ENCODE measurements around the gene CACNA1C.
"Not testable (repeated sequence)": the region's sequence is repeated elsewhere in the genome, so short reads cannot be mapped to it uniquely, and the experiment has no call there.

Gene CACNA1C

GRCh38 chr12:2234091-2234490, 181.3 kb downstream of the CACNA1C start:
- no peak for DNase-seq (ENCODE audit: low read depth)

DNA sequence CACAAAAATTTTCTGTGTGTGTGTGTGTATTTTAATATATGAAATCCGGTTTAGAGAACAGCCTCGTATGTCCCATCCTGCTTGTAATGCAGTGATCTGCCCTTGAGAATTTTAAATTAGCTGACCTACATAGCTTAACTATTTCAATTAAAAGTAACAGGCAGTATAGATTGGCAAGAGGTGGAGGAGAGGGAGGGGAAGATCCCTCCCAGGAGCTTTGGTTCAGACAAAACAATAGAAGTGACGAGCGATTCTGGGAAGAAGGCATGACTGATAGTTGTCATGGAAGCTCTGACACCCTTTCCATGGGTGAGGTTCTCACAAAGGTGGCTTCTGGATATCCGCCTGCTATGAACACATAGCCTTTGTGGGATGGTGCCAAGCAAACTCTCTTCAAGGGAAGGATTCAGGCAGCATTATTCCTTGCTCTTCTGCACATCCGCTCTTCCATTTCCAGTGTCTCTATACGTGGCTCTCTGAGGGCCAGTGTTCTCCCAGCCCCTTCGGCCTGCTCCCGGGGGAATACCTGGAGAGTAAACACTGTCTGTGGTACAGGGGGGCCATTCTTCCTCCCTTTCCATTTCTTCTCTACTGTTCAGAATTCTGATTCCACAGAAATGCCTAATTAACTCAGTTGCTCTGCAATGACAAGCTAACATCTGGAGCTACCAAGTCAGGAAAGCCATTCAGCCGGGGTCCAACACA, 182.0 kb downstream of the CACNA1C start:
- DNase-seq (ENCODE audit: low read depth): no peak

DNA sequence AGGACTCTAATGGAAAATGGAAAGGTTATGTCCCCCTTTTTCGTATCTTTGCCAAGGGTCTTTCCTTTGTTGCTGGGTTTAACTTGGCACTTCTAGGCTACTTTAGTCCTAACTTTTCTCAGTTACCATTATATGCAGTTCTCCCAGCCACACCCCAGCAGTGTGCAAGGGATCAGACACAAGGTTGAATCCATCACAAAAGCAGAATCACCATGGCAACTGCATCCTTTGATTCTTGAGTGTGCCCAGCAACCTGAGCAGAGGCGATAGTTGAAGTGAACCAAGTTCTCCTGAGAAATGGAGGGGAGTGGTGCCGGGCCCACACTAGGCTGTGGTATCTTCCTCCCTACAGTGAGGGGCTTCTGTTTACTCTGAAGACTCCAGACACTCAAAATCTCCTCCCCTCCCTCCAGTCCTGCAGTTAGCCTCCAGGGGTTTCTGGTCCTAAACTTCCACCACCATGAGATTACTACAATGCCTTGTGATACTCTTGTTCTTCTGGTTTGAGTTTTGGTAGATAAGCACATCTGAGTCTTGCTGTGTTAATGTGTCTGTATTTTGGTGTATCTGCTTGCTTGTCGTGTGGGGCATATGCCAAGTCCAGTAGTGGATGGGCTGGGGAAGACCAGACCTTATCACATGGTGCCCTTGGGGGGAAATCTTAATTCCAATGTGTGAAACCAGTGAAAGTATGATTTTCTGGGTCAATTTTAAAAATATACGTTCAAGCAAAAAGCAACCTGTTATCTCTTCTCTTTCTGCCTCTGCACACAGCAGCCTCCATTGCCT, 183.9 kb downstream of the CACNA1C start:
- no peak for DNase-seq (ENCODE audit: low read depth)

- DNase-seq (ENCODE audit: low read depth): no peak
Measured at GRCh38 chr12:2238111-2238510, 185.3 kb downstream of the CACNA1C start.

DNA sequence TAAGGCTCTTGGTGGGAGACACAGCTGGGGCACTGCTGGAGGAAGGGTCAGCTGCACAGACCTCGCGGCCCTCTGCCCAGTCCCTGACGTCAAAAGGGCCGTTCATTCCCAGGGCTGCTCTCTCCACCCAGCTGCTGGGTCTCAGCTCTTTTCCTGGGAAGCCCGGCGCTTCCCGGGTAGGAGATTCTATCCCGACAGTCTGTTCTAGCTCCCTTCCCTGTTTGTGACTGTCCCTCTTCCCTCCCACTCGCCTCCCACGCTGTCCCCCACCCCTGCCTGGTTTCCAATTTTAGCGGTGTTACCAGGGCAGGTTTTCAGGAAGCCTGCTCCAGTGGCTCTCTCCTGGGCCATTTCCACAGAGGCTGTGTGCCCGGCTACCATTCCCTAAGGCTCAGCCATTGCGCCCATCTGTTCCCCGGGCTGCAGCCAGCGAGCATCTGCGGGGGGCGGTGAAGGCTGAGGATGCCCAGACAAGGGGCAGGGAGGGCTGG, 186.6 kb downstream of the CACNA1C start:
- DNase-seq (ENCODE audit: low read depth): no peak

- no peak for DNase-seq (ENCODE audit: low read depth)
Measured at GRCh38 chr12:2240390-2240789, 187.6 kb downstream of the CACNA1C start.

DNA sequence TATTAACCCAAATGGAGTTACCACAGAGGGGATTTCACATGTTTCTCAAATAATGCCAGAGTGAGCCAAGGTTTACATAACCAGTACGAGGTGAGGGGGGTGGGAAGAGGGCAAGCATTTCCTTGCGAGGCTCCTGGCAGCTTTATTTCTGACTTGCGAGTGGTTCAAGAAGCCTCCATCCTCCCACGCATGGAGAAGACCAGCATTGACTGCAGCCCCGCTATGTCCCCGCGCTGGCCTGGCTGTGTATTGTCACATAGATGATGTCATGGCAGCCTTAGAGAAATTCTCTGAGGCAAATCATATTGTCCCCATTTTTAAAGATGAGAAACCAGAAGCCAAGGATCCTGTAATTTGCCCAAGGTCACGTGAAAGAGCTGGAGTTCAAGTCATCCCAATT, 188.2 kb downstream of the CACNA1C start:
- DNase-seq (ENCODE audit: low read depth): no peak

DNA sequence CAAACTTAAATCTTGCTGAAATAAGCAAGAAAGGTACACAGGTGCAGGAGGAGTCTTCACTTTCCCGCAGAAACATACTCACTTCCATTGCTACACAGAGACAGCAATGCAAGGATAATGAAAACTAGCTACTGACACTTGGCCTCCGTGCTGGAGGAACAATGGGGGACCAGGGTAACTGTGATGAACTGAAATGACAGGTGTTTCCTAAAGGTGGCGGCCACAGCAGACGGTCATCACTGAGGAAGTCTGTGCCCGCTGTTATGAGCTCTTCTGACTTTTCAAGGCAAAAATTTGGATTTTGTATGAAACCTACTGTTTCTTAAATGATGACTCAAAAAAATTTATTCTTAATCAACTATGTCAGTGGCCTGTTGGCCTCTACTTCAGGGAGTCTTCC, 189.4 kb downstream of the CACNA1C start:
- no peak for DNase-seq (ENCODE audit: low read depth)

DNA sequence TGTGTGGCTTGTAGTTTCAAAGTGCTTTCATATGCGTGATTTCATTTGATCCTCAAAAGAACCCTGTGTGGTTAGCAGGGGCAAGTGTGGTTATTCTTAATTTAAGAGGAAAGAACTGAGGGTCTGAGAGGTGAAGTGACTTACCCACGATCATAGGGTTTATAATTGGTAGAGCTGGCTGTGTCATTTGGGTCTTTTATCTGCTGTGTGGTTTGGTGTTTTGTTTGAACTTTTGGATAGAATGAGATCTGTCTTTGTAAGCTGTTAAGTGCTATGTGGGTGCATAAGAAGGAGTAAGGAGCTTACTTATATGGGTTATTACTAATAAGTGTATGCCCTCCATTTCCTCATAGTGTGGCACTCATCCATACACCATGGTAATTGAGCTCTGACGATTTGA, 190.0 kb downstream of the CACNA1C start:
- DNase-seq (ENCODE audit: low read depth): no peak

- no peak for DNase-seq (ENCODE audit: low read depth)
Measured at GRCh38 chr12:2243275-2243674, 190.5 kb downstream of the CACNA1C start.

DNA sequence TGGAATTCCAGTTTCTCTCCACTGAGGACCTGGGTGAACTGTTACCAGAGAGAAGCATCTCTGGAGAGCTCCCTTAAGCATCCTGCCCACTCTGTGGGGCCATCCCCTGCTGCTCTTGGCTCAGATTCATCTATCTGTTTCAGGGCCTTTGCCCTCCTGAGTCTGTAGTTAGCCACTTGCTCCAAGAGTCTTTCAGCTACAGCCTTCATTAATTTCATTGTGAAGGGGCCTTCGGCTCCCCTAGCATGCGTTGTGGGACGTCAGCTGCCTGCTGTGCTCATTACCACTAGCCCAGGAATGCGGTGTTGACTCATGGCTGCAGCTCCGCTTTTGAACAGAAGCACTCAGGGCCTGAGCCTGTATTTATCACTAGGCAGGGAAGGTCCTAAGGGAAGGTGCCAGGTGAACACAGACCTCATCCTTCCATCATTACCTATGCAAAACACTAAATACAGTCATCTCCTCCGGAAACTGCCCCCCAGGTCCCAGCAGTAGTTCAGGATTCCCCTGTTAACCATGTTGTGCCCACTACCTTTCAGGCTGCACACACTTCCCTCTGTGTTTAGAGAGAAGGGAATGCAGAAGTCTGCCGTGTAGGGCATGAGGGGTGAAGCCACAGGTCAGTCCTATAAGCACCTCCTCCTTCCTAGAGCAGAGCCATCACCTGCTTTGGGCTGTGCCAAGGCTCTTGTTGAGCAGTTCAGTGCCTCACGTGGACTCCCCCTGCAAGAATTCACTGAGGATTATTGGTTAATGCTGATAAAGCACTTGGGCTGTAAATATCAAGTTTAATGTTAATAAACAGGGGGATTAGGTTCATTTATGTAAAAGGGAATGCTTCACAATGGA, 191.4 kb downstream of the CACNA1C start:
- no peak for DNase-seq (ENCODE audit: low read depth)

GRCh38 chr12:2246358-2246757, 193.6 kb downstream of the CACNA1C start:
- DNase-seq (ENCODE audit: low read depth): no peak

DNA sequence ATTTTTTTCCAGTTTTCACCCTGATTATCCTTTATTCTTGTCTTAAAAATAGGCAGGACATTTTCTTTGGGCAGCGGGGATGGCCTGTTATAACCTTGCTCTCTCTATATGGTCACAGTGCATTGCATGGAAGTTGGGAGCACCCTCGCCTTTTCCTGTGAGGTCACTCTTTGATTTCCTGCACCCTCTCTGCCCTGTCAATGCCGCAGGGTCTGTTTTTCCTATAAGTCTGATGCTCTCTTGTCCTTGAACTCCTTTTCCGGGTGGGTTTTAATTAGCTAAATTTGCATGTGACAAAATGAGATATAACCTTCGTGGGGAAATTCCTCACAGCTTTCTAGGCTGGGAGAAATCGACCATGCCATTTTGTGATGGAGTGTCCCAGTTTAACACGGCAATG, 194.3 kb downstream of the CACNA1C start:
- DNase-seq (ENCODE audit: low read depth): no peak

- DNase-seq (ENCODE audit: low read depth): no peak
Measured at GRCh38 chr12:2247596-2247995, 194.8 kb downstream of the CACNA1C start.

DNA sequence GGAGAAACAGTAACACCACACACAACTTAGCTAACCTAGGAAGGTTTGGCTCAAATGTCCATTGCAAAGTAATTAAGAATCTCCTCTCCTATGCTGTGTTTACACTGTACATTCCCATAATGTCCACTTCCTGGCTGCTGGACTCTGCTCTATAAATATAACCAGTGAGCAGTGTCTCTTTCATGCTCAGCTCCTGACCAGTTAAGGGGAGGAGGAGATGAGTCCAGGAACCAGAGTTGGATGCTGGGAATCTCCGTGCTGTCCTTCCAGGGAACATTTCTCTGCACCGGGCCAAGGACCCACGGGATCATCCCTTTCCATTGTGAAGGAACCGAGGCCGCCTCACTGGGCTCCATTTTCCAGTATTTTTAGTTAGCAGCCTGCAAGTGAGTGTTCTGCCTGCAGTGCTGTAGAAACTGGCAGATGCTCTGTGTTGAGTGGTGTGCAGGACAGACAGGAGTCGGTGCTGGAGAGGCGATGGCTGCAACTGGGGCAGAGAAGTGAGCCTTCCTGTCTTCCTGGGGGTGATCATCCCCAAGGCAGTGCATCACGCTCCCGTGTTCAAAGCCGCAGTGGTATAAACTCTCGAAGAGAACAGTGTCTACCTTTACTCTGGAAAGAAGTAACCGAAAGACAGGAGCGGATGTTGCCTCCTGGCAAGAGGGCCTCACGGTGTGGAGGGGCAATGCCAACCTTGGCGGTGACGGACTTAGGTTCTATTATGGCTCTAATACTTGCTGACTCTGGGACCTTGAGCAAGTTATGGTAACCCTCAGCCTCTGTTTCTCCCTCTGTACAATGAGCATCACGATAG, 195.5 kb downstream of the CACNA1C start:
- no peak for DNase-seq (ENCODE audit: low read depth)

DNA sequence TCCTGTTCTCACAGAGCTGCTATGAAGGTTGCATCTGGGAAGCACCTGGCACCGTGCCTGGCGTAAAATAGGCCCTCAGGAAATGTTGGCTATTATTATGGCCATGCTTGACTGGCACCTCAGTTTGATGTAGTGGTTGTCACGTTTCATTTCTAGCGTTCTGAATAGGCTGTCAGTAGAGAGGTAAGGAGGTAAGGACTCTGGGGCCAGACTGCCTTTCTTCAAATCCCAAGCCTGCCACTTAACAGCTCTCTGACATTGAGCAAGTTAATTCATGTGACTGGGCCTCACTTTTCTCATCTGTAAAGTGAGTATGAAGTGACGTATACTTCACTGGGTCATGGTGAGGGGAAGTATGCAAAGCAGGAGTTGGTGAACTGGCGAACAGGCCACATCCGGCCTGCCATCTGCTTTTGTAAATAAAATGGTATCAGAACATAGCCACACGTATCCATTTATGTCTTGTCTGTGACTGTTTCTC, 196.2 kb downstream of the CACNA1C start:
- DNase-seq (ENCODE audit: low read depth): no peak

- no peak for DNase-seq (ENCODE audit: low read depth)
Measured at GRCh38 chr12:2250797-2251196, 198.0 kb downstream of the CACNA1C start.

DNA sequence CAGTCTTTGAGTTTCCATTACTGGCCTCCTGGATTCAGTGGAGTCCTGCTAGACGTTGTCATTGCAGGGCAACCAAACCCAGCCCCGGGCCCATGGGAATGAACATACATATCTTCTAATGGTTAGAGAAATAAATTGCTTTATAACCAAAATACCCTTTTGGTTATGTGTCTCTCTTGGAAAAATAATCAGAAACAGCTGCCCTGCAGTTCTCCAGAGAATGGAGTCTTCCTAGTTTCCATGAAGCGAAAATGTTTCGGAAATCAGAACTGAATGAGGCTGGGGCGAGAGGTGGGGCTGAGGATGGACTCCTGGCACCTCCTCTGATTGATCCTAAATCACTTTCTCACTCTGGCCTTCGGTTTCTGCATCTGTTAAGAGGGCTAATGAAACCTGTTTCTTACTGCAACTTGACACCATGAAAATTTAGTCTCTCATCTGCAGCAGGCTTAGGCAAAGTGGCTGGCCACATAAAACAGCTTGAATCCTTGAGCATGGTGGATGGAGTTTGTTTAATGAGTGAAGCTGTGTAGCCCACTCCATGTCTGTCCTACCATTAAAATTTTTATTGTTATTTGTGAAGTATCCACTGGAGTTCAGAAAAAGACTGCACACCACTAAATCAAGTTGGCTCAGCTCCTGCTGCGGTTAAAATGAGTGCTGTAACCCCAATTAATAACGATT, 198.9 kb downstream of the CACNA1C start:
- DNase-seq (ENCODE audit: low read depth): no peak

- no peak for DNase-seq (ENCODE audit: low read depth)
Measured at GRCh38 chr12:2255311-2255710, 202.5 kb downstream of the CACNA1C start.

- DNase-seq (ENCODE audit: low read depth): not testable (repeated sequence)
Measured at GRCh38 chr12:2255731-2256130, 202.9 kb downstream of the CACNA1C start.

- DNase-seq (ENCODE audit: low read depth): no peak
Measured at GRCh38 chr12:2256453-2256852, 203.7 kb downstream of the CACNA1C start.

Measured in T follicular helper cell (primary cell).